ENCODE measurements around the gene NEU4. TPM values are rescaled to one million over a fixed set of nuclear protein-coding genes. Genes with fewer than 3 reads are reported as not detected.

NEU4 gene
- total and polyA plus RNA-seq, 3 experiments from 2014 or later: not detected

GRCh38 chr2:241860184-241861078 lies 51.4 kb downstream of the NEU4 start:
- no peak for DNase-seq
- Mint-ChIP-seq H3K4me3 (peak overlapping the region; percentile 89 to 99 (median 92)), H3K36me3 (peaks cover 0 to 3% (median 2%) of the 10 kb centered on the region in 3 donors), H3K27me3 (peaks cover 0 to 1% of the 10 kb centered on the region in 2 donors), H3K9me3 (no peaks in the 10 kb centered on the region), H3K27ac (peak overlapping the region; percentile 89 to 98 (median 97)), H3K4me1 (peaks cover 61 to 87% (median 73%) of the 10 kb centered on the region in 3 donors)
- peaks cover 73% of the 10 kb centered on the region for H3K4me1 ChIP-seq (ENCODE audit: insufficient read depth, low read length)
- H3K36me3 ChIP-seq (ENCODE audit: insufficient read depth, low read length): no peaks in the 10 kb centered on the region
- ChIA-PET POLR2A (interaction anchor here (1.2 to 3.4 kb wide), 3 partner anchors 8 to 158 kb away, joined by 7 to 30 read pairs (median 10); partner anchors contain the start of genes ING5 and RTP5), CTCF (interaction anchor here (1.3 to 4.3 kb wide), 5 partner anchors 8 to 21 kb away, joined by 3 to 23 read pairs (median 4); no protein-coding TSS in a partner anchor)
- no peaks in the 10 kb centered on the region for H3K27me3 ChIP-seq (ENCODE audit: insufficient read depth, low read length, poor library complexity, severe bottlenecking)
- no peaks in the 10 kb centered on the region for H3K9me3 ChIP-seq (ENCODE audit: low read length)
- H3K27ac ChIP-seq (ENCODE audit: low read depth, low read length): peak overlapping the region; percentile 28
- H3K4me3 ChIP-seq (ENCODE audit: low read length): peak overlapping the region; percentile 60

- H3K36me3 Mint-ChIP-seq: peaks cover 0 to 4% (median 0%) of the 10 kb centered on the region in 3 donors
- H3K4me1 ChIP-seq (ENCODE audit: insufficient read depth, low read length): peaks cover 80% of the 10 kb centered on the region
- H3K9me3 ChIP-seq (ENCODE audit: low read length): no peaks in the 10 kb centered on the region
- H3K9me3 Mint-ChIP-seq: peaks cover 0 to 2% (median 0%) of the 10 kb centered on the region in 5 donors
- no peak overlapping the region for H3K4me3 ChIP-seq (ENCODE audit: low read length)
- H3K27me3 ChIP-seq (ENCODE audit: insufficient read depth, low read length, poor library complexity, severe bottlenecking): no peaks in the 10 kb centered on the region
- H3K27ac Mint-ChIP-seq: peak overlapping the region; percentile 75 to 92 (median 90)
- ChIA-PET CTCF (no interaction called here), POLR2A (no interaction called here)
- peak overlapping the region; percentile 29 to 80 (median 64) for H3K4me3 Mint-ChIP-seq
- no peak overlapping the region for H3K27ac ChIP-seq (ENCODE audit: low read depth, low read length)
- no peak for DNase-seq
- H3K27me3 Mint-ChIP-seq: peaks cover 0 to 4% of the 10 kb centered on the region in 2 donors
- H3K36me3 ChIP-seq (ENCODE audit: insufficient read depth, low read length): no peaks in the 10 kb centered on the region
- H3K4me1 Mint-ChIP-seq: peaks cover 63 to 88% (median 73%) of the 10 kb centered on the region in 3 donors
Measured at GRCh38 chr2:241861264-241861663, 52.3 kb downstream of the NEU4 start.

- POLR2A ChIA-PET: no interaction called here
- peak overlapping the region in 7 of 8 donors; percentile 52 to 92 (median 89) for H3K27ac Mint-ChIP-seq
Measured at GRCh38 chr2:241862093-241862492, 53.1 kb downstream of the NEU4 start.

GRCh38 chr2:241862775-241863535 lies 54.0 kb downstream of the NEU4 start:
- Histone ChIP-seq H3K4me1 (ENCODE audit: insufficient read depth, low read length) (peaks cover 97% of the 10 kb centered on the region), H3K4me3 (ENCODE audit: low read length) (peak overlapping the region; percentile 25), H3K27me3 (ENCODE audit: insufficient read depth, low read length, poor library complexity, severe bottlenecking) (no peaks in the 10 kb centered on the region), H3K36me3 (ENCODE audit: insufficient read depth, low read length) (no peaks in the 10 kb centered on the region), H3K9me3 (ENCODE audit: low read length) (no peaks in the 10 kb centered on the region), H3K27ac (ENCODE audit: low read depth, low read length) (peak overlapping the region; percentile 25)
- peak overlapping the region; percentile 43 to 94 (median 69) for H3K4me3 Mint-ChIP-seq
- ChIA-PET CTCF (no interaction called here), POLR2A (no interaction called here)
- peak overlapping the region; percentile 50 to 98 (median 91) for H3K27ac Mint-ChIP-seq
- H3K27me3 Mint-ChIP-seq: peaks cover 0 to 4% of the 10 kb centered on the region in 2 donors
- H3K9me3 Mint-ChIP-seq: peaks cover 0 to 2% (median 0%) of the 10 kb centered on the region in 5 donors
- H3K4me1 Mint-ChIP-seq: peaks cover 63 to 91% (median 75%) of the 10 kb centered on the region in 3 donors
- no peak for DNase-seq
- peaks cover 0 to 4% (median 0%) of the 10 kb centered on the region in 3 donors for H3K36me3 Mint-ChIP-seq

More at GRCh38 chr2:241862093-241862492, 53.1 kb downstream of the NEU4 start:
- H3K36me3 ChIP-seq (ENCODE audit: insufficient read depth, low read length): no peaks in the 10 kb centered on the region
- H3K4me3 Mint-ChIP-seq: peak overlapping the region in 5 of 7 donors; percentile 43 to 94 (median 69)
- no peak overlapping the region for H3K27ac ChIP-seq (ENCODE audit: low read depth, low read length)
- H3K9me3 Mint-ChIP-seq: peaks cover 0 to 2% (median 0%) of the 10 kb centered on the region in 5 donors
- peaks cover 0 to 4% (median 0%) of the 10 kb centered on the region in 3 donors for H3K36me3 Mint-ChIP-seq
- H3K4me3 ChIP-seq (ENCODE audit: low read length): no peak overlapping the region
- peaks cover 0 to 4% of the 10 kb centered on the region in 2 donors for H3K27me3 Mint-ChIP-seq
- peaks cover 58 to 85% (median 68%) of the 10 kb centered on the region in 3 donors for H3K4me1 Mint-ChIP-seq
- no peaks in the 10 kb centered on the region for H3K27me3 ChIP-seq (ENCODE audit: insufficient read depth, low read length, poor library complexity, severe bottlenecking)
- peaks cover 88% of the 10 kb centered on the region for H3K4me1 ChIP-seq (ENCODE audit: insufficient read depth, low read length)
- H3K9me3 ChIP-seq (ENCODE audit: low read length): no peaks in the 10 kb centered on the region
- no peak for DNase-seq
- CTCF ChIA-PET: no interaction called here

GRCh38 chr2:241863536-241863954 lies 54.6 kb downstream of the NEU4 start:
- Mint-ChIP-seq H3K36me3 (peaks cover 0 to 4% (median 0%) of the 10 kb centered on the region in 3 donors), H3K4me1 (peaks cover 66 to 92% (median 78%) of the 10 kb centered on the region in 3 donors), H3K27me3 (peaks cover 0 to 4% of the 10 kb centered on the region in 2 donors), H3K9me3 (peaks cover 0 to 2% (median 0%) of the 10 kb centered on the region in 5 donors), H3K4me3 (peak overlapping the region; percentile 43 to 94 (median 69)), H3K27ac (peak overlapping the region; percentile 50 to 98 (median 94))
- Histone ChIP-seq H3K4me1 (ENCODE audit: insufficient read depth, low read length) (peaks cover 97% of the 10 kb centered on the region), H3K9me3 (ENCODE audit: low read length) (no peaks in the 10 kb centered on the region), H3K27ac (ENCODE audit: low read depth, low read length) (peak overlapping the region; percentile 25), H3K4me3 (ENCODE audit: low read length) (peak overlapping the region; percentile 25), H3K36me3 (ENCODE audit: insufficient read depth, low read length) (no peaks in the 10 kb centered on the region), H3K27me3 (ENCODE audit: insufficient read depth, low read length, poor library complexity, severe bottlenecking) (no peaks in the 10 kb centered on the region)
- CTCF ChIA-PET: no interaction called here
- POLR2A ChIA-PET: no interaction called here
- DNase-seq: peak in 4 of 5 donors; percentile 45 to 66 (median 49)

GRCh38 chr2:241864168-241864849 lies 55.3 kb downstream of the NEU4 start:
- Mint-ChIP-seq H3K36me3 (peaks cover 0 to 4% (median 0%) of the 10 kb centered on the region in 3 donors), H3K27ac (peak overlapping the region; percentile 66 to 98 (median 92)), H3K9me3 (peaks cover 0 to 2% (median 0%) of the 10 kb centered on the region in 5 donors), H3K4me1 (peaks cover 73 to 96% (median 86%) of the 10 kb centered on the region in 3 donors), H3K4me3 (peak overlapping the region; percentile 43 to 80 (median 69)), H3K27me3 (peaks cover 0 to 4% of the 10 kb centered on the region in 2 donors)
- Histone ChIP-seq H3K36me3 (ENCODE audit: insufficient read depth, low read length) (no peaks in the 10 kb centered on the region), H3K4me3 (ENCODE audit: low read length) (no peak overlapping the region), H3K27ac (ENCODE audit: low read depth, low read length) (no peak overlapping the region), H3K27me3 (ENCODE audit: insufficient read depth, low read length, poor library complexity, severe bottlenecking) (no peaks in the 10 kb centered on the region), H3K9me3 (ENCODE audit: low read length) (no peaks in the 10 kb centered on the region), H3K4me1 (ENCODE audit: insufficient read depth, low read length) (peaks cover 95% of the 10 kb centered on the region)
- DNase-seq: no peak
- POLR2A ChIA-PET: no interaction called here
- CTCF ChIA-PET: no interaction called here

- Histone ChIP-seq H3K4me1 (ENCODE audit: insufficient read depth, low read length) (peaks cover 93% of the 10 kb centered on the region), H3K4me3 (ENCODE audit: low read length) (no peak overlapping the region), H3K27ac (ENCODE audit: low read depth, low read length) (no peak overlapping the region), H3K27me3 (ENCODE audit: insufficient read depth, low read length, poor library complexity, severe bottlenecking) (no peaks in the 10 kb centered on the region), H3K36me3 (ENCODE audit: insufficient read depth, low read length) (no peaks in the 10 kb centered on the region), H3K9me3 (ENCODE audit: low read length) (no peaks in the 10 kb centered on the region)
- ChIA-PET POLR2A (no interaction called here), CTCF (no interaction called here)
- peaks cover 0 to 2% (median 0%) of the 10 kb centered on the region in 5 donors for H3K9me3 Mint-ChIP-seq
- H3K4me3 Mint-ChIP-seq: peak overlapping the region in 6 of 7 donors; percentile 5 to 73 (median 68)
- H3K4me1 Mint-ChIP-seq: peaks cover 72 to 94% (median 83%) of the 10 kb centered on the region in 3 donors
- peaks cover 0 to 4% (median 0%) of the 10 kb centered on the region in 3 donors for H3K36me3 Mint-ChIP-seq
- H3K27me3 Mint-ChIP-seq: peaks cover 0 to 4% of the 10 kb centered on the region in 2 donors
- peak overlapping the region; percentile 66 to 98 (median 90) for H3K27ac Mint-ChIP-seq
- DNase-seq: no peak
Measured at GRCh38 chr2:241864850-241865213, 55.8 kb downstream of the NEU4 start.
